Measurements from ENCODE around the gene GIT2.

DNA sequence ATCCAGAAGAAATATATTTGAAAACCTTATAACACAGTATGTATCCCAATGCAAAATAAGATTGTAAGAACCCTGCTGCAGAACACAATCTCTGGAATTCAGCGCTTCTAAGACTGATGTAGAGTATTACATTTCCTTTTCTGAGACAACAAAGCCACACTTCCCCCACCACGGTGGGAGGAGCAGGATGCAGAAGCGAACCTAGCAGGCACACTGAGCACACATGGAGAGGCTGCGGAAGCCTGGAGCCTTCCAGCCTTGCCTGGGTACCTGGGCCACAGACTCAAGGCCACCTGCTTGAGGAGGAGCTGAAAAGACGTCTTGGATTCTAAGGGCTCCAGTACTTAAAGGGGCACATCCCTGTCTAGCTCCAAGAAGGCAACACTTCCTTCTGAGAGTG, 49.7 kb downstream of the GIT2 start:
- no peak for TF ChIP-seq POLR2A (IDR thresholded peaks at IDR 0.05)
- TF ChIP-seq, protein P1, sequence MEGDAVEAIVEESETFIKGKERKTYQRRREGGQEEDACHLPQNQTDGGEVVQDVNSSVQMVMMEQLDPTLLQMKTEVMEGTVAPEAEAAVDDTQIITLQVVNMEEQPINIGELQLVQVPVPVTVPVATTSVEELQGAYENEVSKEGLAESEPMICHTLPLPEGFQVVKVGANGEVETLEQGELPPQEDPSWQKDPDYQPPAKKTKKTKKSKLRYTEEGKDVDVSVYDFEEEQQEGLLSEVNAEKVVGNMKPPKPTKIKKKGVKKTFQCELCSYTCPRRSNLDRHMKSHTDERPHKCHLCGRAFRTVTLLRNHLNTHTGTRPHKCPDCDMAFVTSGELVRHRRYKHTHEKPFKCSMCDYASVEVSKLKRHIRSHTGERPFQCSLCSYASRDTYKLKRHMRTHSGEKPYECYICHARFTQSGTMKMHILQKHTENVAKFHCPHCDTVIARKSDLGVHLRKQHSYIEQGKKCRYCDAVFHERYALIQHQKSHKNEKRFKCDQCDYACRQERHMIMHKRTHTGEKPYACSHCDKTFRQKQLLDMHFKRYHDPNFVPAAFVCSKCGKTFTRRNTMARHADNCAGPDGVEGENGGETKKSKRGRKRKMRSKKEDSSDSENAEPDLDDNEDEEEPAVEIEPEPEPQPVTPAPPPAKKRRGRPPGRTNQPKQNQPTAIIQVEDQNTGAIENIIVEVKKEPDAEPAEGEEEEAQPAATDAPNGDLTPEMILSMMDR (IDR thresholded peaks at IDR 0.05) = no peak

Data from breast epithelium (tissue), 3 donors.